Caco-2 (cell line): ENCODE results near the gene IL18R1. TPM values are rescaled to one million over a fixed set of nuclear protein-coding genes. Genes with fewer than 3 reads are reported as not detected.

Experiments
- BruUV-seq: library from RNA; stranded (reverse); fragments of 400-500 nt; replicated peaks from 2 replicates; lab custom pipeline; 2021; lab: Mats Ljungman, UMichigan
- CTCF ChIA-PET: fragments of 300-600 bp; sonication (Branson Sonifier 250); formaldehyde crosslinking; loops from one replicate; lab custom pipeline; 2022; ENCODE audit warnings: antibody characterized with exemption; lab: Charles Lee
- POLR2A ChIA-PET: fragments of 300-600 bp; sonication (Branson Sonifier 250); formaldehyde crosslinking; loops from one replicate; lab custom pipeline; 2022; ENCODE audit warnings: antibody characterized with exemption; lab: Charles Lee
- DNase-seq, 2 experiments: peaks; one replicate each; pipeline versions ENCODE4 v3.0.0 to v3.0.0-alpha.2; 2020 to 2022
- H3K27me3 ChIP-seq: replicated peaks from 2 replicates; pipeline ENCODE4 v1.6.0; 2011; ENCODE audit warnings: low read length; ENCODE audit not compliant: control insufficient read depth, insufficient read depth
- H3K36me3 ChIP-seq: 2 replicates; pipeline ENCODE4 v1.5.1; 2011; ENCODE audit warnings: low read length; ENCODE audit not compliant: control insufficient read depth, insufficient read depth
- H3K4me1 ChIP-seq: fragments of 250-450 bp; sonication (Bioruptor Pico); 2 replicates; pipeline ENCODE4 v1.5.1; 2020; ENCODE audit warnings: mild to moderate bottlenecking
- H3K4me3 ChIP-seq: 2 replicates; pipeline ENCODE4 v1.5.1; 2011; ENCODE audit warnings: low read depth, mild to moderate bottlenecking, control low read depth, low read length
- H3K9me3 ChIP-seq: fragments of 250-450 bp; sonication (Bioruptor Pico); 2 replicates; pipeline ENCODE4 v1.5.1; 2020; ENCODE audit warnings: mild to moderate bottlenecking, moderate library complexity
- H3K27ac Mint-ChIP-seq: one replicate; pipeline ENCODE4 v1.8.0; 2022; ENCODE audit warnings: mixed read lengths; ENCODE audit not compliant: unreplicated experiment
- H3K27me3 Mint-ChIP-seq: one replicate; pipeline ENCODE4 v1.8.0; 2022; ENCODE audit warnings: mixed read lengths; ENCODE audit not compliant: insufficient read depth, unreplicated experiment
- H3K36me3 Mint-ChIP-seq: one replicate; pipeline ENCODE4 v1.8.0; 2022; ENCODE audit warnings: mild to moderate bottlenecking, mixed read lengths; ENCODE audit not compliant: insufficient read depth, unreplicated experiment
- H3K4me1 Mint-ChIP-seq: one replicate; pipeline ENCODE4 v1.8.0; 2022; ENCODE audit warnings: low read depth, mixed read lengths; ENCODE audit not compliant: unreplicated experiment
- H3K4me3 Mint-ChIP-seq: one replicate; pipeline ENCODE4 v1.8.0; 2022; ENCODE audit warnings: mild to moderate bottlenecking, moderate library complexity, mixed read lengths; ENCODE audit not compliant: unreplicated experiment
- H3K9me3 Mint-ChIP-seq: one replicate; pipeline ENCODE4 v1.8.0; 2022; ENCODE audit warnings: mixed read lengths; ENCODE audit not compliant: unreplicated experiment
- intact Hi-C: fragments of 100-400 bp; cut with micrococcal nuclease; formaldehyde crosslinking; loops from one replicate; pipeline ENCODE4 v1.10.0; 2022; ENCODE audit not compliant: unreplicated experiment
- total RNA-seq: library from RNA; stranded (reverse); gene quantifications from 2 replicates; pipeline ENCODE4 v1.2.3, GENCODE V29; 2022
- TF ChIP-seq, protein P1 (sequence below), 2 experiments: fragments of 200-600 bp in 1 of 2; IDR thresholded peaks; 1 replicate in 1 of 2; 2 replicates in 1 of 2; pipeline versions ENCODE4 v1.5.1 to v1.8.0; 2011 to 2022; ENCODE audit warnings: antibody characterized with exemption in 1 of 2, control low read depth in 1 of 2, inconsistent platforms in 1 of 2, low read depth in 1 of 2, low read length in 1 of 2, mild to moderate bottlenecking in 1 of 2, moderate library complexity in 1 of 2; ENCODE audit not compliant: insufficient read depth in 1 of 2, severe bottlenecking in 1 of 2, unreplicated experiment in 1 of 2

Gene IL18R1
- total RNA-seq, 1 experiment from 2014 or later: not detected

DNA sequence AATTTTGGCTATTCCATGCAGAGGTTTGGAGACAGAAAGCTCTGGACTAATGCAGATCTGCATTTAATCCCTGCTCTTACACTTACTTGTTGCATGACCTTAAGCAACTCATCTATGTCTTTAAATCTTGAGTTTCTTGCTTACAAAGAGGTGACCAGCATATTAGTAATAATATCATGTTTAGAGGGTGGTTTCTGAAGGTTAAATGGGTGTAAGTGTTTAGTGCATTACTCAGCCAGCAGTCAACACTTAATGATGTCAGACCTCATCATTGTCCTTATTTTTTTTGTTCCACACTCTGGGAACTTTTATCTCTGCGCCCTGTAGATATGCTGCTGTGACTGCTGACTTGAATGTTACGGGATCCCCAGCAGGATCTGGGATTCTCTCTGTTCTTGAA lies 42.6 kb upstream of the IL18R1 start:
- Mint-ChIP-seq H3K9me3 (no peaks in the 10 kb centered on the region), H3K36me3 (no peaks in the 10 kb centered on the region), H3K4me3 (no peak overlapping the region), H3K27me3 (peaks cover 8% of the 10 kb centered on the region), H3K27ac (no peak overlapping the region), H3K4me1 (no peaks in the 10 kb centered on the region)
- no peaks in the 10 kb centered on the region for H3K36me3 ChIP-seq
- POLR2A ChIA-PET: no interaction called here
- no peaks in the 10 kb centered on the region for H3K4me1 ChIP-seq
- TF ChIP-seq, protein P1, sequence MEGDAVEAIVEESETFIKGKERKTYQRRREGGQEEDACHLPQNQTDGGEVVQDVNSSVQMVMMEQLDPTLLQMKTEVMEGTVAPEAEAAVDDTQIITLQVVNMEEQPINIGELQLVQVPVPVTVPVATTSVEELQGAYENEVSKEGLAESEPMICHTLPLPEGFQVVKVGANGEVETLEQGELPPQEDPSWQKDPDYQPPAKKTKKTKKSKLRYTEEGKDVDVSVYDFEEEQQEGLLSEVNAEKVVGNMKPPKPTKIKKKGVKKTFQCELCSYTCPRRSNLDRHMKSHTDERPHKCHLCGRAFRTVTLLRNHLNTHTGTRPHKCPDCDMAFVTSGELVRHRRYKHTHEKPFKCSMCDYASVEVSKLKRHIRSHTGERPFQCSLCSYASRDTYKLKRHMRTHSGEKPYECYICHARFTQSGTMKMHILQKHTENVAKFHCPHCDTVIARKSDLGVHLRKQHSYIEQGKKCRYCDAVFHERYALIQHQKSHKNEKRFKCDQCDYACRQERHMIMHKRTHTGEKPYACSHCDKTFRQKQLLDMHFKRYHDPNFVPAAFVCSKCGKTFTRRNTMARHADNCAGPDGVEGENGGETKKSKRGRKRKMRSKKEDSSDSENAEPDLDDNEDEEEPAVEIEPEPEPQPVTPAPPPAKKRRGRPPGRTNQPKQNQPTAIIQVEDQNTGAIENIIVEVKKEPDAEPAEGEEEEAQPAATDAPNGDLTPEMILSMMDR (IDR thresholded peaks at IDR 0.05; ENCODE audit: insufficient read depth in 1 of 2, low read depth in 1 of 2, low read length in 1 of 2, severe bottlenecking in 1 of 2, unreplicated experiment in 1 of 2): no peak
- no TSS peak for BruUV-seq
- no peaks in the 10 kb centered on the region for H3K27me3 ChIP-seq
- H3K9me3 ChIP-seq: no peaks in the 10 kb centered on the region
- CTCF ChIA-PET: no interaction called here
- no peak for DNase-seq
- intact Hi-C loops: no loop called here
- H3K4me3 ChIP-seq: no peak overlapping the region

DNA sequence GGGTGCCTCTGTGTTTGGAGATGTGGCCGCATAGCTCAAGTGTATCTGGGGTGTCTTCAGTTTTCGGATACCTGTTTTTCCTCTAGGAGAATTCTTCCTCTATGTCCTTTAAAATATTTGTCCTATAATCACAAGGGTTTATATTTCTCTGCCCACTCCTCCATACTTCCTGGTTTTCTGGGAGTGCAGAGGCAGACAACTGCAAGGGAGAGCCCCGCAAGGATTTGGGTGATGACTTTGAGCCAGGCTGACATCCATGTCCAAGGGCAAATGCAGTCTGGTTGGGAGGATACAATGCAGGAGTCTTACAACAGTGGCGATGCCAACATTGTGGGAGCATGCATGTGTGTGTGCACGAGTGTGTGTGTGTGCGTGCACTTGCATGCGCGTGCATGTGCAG lies 42.1 kb upstream of the IL18R1 start:
- intact Hi-C loops: no loop called here
- ChIA-PET CTCF (no interaction called here), POLR2A (no interaction called here)
- no peak for DNase-seq
- Mint-ChIP-seq H3K4me1 (no peaks in the 10 kb centered on the region), H3K27me3 (peaks cover 8% of the 10 kb centered on the region), H3K36me3 (no peaks in the 10 kb centered on the region), H3K9me3 (no peaks in the 10 kb centered on the region), H3K4me3 (no peak overlapping the region), H3K27ac (no peak overlapping the region)
- Histone ChIP-seq H3K4me1 (no peaks in the 10 kb centered on the region), H3K4me3 (no peak overlapping the region), H3K9me3 (no peaks in the 10 kb centered on the region), H3K36me3 (no peaks in the 10 kb centered on the region), H3K27me3 (no peaks in the 10 kb centered on the region)
- no TSS peak for BruUV-seq
- TF ChIP-seq, protein P1 (IDR thresholded peaks at IDR 0.05; ENCODE audit: insufficient read depth in 1 of 2, low read depth in 1 of 2, low read length in 1 of 2, severe bottlenecking in 1 of 2, unreplicated experiment in 1 of 2): no peak

DNA sequence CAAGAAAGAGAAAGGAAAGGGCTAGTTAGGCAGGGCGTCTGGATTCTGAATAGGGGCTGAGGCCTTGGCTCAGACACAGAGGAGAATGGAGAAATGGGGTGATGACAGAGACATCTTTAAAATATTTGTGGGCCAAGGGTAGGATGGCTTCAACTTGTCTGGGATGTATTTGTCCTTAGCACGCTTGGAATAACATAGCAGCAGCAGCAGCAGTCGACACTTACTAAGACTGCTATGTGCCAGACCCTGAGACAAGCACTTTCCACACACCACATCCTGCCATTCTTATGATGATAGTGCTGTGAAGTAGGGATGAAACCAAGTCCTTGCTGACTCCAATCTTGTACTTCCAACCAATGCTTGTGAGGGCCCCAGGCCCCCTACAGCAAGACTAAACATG lies 41.6 kb upstream of the IL18R1 start:
- H3K4me1 ChIP-seq: no peaks in the 10 kb centered on the region
- H3K27me3 ChIP-seq: no peaks in the 10 kb centered on the region
- Mint-ChIP-seq H3K4me3 (no peak overlapping the region), H3K36me3 (no peaks in the 10 kb centered on the region), H3K27me3 (peaks cover 8% of the 10 kb centered on the region), H3K4me1 (no peaks in the 10 kb centered on the region), H3K27ac (no peak overlapping the region), H3K9me3 (no peaks in the 10 kb centered on the region)
- intact Hi-C loops: no loop called here
- CTCF ChIA-PET: no interaction called here
- no peaks in the 10 kb centered on the region for H3K36me3 ChIP-seq
- POLR2A ChIA-PET: no interaction called here
- BruUV-seq: no TSS peak
- DNase-seq: no peak
- no peaks in the 10 kb centered on the region for H3K9me3 ChIP-seq
- H3K4me3 ChIP-seq: no peak overlapping the region
- TF ChIP-seq, protein P1 (IDR thresholded peaks at IDR 0.05; ENCODE audit: insufficient read depth in 1 of 2, low read depth in 1 of 2, low read length in 1 of 2, severe bottlenecking in 1 of 2, unreplicated experiment in 1 of 2): no peak
